Measurements from ENCODE around the gene NAV1. TPM values are rescaled to one million over a fixed set of nuclear protein-coding genes. Genes with fewer than 3 reads are reported as not detected.
"Not testable (repeated sequence)": the region's sequence is repeated elsewhere in the genome, so short reads cannot be mapped to it uniquely, and the experiment has no call there.

The NAV1 gene
- total RNA-seq, 1 experiment from 2014 or later, result 15.5 TPM

DNA sequence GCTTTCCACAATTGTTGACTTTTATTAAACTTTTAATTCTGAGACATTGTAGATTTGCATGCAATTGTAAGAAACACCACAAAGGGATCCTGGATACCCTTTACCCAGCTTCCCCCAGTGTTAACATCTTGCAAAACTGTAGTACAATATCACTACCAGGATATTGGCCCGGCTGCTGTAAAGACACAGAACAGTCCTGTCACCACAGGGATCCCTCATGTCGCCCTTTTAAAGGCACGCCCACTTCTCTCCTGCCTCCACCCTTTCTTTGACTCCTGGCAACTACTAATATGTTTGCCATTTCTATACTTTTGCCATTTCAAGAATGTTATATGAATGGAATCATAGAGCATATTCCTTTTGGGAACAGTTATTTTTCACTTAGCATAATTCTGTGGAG lies 37.0 kb downstream of the NAV1 start:
- Histone ChIP-seq H3K9me3 (replicated peaks) (no peaks in the 10 kb centered on the region), H3K36me3 (no peaks in the 10 kb centered on the region), H3K27me3 (replicated peaks) (no peaks in the 10 kb centered on the region), H3K4me1 (replicated peaks) (no peaks in the 10 kb centered on the region; the same call in 1 of the 2 replicates), H3K27ac (no peak overlapping the region), H3K4me3 (no peak overlapping the region)
- DNase-seq (ENCODE audit: low read depth in 1 of 2, low spot score in 2 of 2), result no peak

DNA sequence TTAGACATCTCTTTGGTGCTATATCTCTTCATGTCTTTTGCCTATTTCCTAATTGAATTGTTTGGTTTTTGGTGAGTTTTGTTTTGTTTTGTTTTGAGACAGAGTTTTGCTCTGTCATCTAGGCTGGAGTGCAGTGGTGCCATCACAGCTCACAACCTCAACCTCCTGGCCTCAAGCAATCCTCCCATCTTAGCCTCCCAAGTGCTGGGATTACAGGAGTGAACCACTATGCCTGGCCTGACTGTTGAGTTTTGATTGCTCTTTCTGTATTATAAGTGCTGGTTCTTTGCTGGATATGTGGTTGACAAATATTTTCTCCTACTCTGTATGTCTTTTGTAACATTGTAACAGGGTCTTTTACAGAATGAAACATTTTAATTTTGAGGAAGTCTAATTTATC lies 38.0 kb downstream of the NAV1 start:
- Histone ChIP-seq H3K4me3 (no peak overlapping the region), H3K27ac (no peak overlapping the region), H3K27me3 (replicated peaks) (no peaks in the 10 kb centered on the region), H3K36me3 (no peaks in the 10 kb centered on the region), H3K9me3 (replicated peaks) (no peaks in the 10 kb centered on the region), H3K4me1 (replicated peaks) (no peaks in the 10 kb centered on the region; the same call in 1 of the 2 replicates)
- DNase-seq (ENCODE audit: low read depth in 1 of 2, low spot score in 2 of 2), result no peak

DNA sequence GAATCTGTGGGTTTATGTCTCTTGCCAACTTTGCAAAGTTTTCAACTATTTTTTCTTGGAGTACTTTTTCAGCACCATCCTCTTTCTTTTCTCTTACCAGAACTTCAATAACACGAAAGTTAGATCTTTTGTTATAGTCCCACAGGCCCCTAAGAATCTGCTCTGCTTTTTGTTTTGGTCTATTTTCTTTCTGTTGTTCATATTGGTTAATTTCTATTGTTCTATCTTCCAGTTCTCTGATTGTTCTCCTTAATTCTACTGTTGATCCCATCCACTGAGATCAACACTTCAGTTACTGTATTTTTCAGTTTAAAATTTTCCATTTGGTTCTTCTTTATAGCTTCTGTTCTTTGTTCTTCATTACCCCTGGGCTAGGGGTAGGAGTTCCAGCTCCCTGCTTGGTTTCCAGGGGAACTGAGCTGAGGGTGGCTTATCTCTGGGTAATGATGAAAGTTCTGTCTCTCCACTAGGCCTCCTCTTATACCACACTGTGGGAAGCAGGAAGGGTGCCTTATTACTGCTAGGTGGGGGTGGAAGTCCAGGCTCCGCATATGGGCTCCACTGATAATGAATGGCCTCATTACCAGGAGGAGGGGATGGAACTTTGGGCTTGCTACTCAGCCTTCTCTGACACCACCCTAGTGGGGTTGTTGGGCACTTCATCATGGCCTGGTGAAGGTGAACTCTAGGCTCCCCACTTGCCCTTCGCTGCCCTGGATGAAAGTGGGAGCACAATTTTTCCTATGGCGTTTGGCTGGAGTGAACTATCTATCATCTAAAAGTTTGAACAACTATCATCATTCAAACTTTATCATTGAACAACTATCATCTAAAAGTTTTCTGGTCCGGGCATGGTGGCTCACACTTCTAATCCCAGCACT lies 39.3 kb downstream of the NAV1 start:
- Histone ChIP-seq H3K9me3 (replicated peaks) (no peaks in the 10 kb centered on the region), H3K27me3 (replicated peaks) (no peaks in the 10 kb centered on the region), H3K4me1 (replicated peaks) (no peaks in the 10 kb centered on the region; the same call in 1 of the 2 replicates), H3K36me3 (no peaks in the 10 kb centered on the region), H3K27ac (no peak overlapping the region), H3K4me3 (no peak overlapping the region)
- DNase-seq (ENCODE audit: low read depth in 1 of 2, low spot score in 2 of 2), result no peak

DNA sequence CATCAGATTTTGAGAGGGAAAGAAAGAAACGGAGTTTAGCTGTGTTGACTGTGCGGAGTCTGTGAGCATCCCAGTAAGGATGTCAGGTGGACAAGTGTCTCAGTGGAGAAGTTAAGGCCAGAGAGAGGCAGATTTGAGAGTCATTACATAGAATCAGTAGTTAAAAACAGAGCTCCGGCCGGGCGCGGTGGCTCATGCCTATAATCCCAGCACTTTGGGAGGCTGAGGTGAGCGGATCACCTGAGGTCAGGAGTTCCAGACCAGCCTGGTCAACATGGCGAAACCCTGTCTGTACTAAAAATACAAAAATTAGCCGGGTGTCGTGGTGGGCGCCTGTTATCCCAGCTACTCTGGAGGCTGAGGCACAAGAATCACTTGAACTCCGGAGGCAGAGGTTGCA lies 42.4 kb downstream of the NAV1 start:
- H3K27ac ChIP-seq; H3K4me3 ChIP-seq; H3K4me1 ChIP-seq (replicated peaks): not testable (repeated sequence)

DNA sequence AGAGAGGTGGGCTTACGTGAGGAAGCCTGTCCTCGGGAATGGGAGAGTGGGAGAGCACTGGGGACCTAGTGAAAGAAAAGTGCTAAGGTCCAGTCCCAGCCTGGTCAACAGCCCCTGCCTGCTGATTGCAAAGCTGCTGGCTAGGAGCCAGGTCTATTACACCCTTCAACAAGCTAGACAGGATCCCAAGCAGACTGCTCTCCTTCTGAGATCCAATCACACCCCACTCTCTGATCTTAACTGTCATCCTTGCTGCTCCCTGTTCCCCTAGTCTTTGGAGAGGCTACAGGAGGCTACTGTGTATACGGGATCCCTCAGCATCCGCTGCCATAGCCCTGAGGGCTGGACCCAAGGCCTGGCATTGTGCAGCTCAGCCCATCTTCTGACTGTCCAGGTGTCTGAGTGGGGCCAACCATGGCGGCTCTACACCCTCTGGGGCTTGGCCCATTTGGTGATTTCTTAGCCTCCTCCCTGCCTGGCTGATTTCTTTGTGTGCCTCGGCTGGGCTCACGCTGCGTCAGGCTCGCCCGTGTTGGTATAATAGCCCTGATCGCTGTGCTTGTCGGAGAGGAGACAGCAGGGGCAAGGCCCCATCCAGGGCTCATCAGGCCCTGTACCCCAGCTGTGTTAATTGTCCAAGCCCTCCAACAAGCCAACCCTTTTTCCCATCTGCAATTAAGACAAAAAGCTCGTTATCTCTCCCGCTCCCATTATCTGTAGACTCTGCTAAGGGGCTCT lies 43.9 kb downstream of the NAV1 start:
- H3K36me3 ChIP-seq, result no peaks in the 10 kb centered on the region
- DNase-seq (ENCODE audit: low read depth in 1 of 2, low spot score in 2 of 2), result no peak
- H3K27ac ChIP-seq, result no peak overlapping the region
- no peaks in the 10 kb centered on the region for H3K9me3 ChIP-seq (replicated peaks)
- H3K27me3 ChIP-seq (replicated peaks), result no peaks in the 10 kb centered on the region
- no peak overlapping the region for H3K4me3 ChIP-seq
- peaks cover 3% of the 10 kb centered on the region; the same call in 1 of the 2 replicates for H3K4me1 ChIP-seq (replicated peaks)

More for the DNA sequence above, 42.4 kb downstream of the NAV1 start:
- not testable (repeated sequence) for H3K27me3 ChIP-seq (replicated peaks); H3K36me3 ChIP-seq; H3K9me3 ChIP-seq (replicated peaks); DNase-seq (ENCODE audit: low read depth in 1 of 2, low spot score in 2 of 2)

DNA sequence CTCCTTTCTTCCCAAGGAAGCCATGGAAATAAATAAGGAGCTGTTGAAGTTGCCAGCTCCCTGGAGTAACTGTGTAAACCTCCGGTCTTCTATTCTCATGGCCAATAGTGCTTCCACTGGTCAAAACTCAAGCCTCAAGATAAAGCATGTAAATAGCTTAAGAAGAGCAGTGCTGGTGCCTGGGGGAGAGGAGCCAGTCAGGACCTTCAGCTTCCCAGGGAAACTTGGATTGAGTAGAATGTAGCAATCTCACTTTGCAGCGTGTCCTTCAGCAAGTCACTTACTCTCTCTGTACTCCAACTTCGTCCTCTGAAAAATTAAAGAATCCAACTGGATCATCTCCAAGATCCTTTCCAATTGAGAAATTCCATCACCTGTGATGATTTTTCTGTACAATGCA lies 44.7 kb downstream of the NAV1 start:
- Histone ChIP-seq H3K27me3 (replicated peaks) (no peaks in the 10 kb centered on the region), H3K4me1 (replicated peaks) (peaks cover 3% of the 10 kb centered on the region; the same call in 1 of the 2 replicates), H3K4me3 (no peak overlapping the region), H3K27ac (no peak overlapping the region), H3K36me3 (no peaks in the 10 kb centered on the region), H3K9me3 (replicated peaks) (no peaks in the 10 kb centered on the region)
- no peak for DNase-seq (ENCODE audit: low read depth in 1 of 2, low spot score in 2 of 2)

DNA sequence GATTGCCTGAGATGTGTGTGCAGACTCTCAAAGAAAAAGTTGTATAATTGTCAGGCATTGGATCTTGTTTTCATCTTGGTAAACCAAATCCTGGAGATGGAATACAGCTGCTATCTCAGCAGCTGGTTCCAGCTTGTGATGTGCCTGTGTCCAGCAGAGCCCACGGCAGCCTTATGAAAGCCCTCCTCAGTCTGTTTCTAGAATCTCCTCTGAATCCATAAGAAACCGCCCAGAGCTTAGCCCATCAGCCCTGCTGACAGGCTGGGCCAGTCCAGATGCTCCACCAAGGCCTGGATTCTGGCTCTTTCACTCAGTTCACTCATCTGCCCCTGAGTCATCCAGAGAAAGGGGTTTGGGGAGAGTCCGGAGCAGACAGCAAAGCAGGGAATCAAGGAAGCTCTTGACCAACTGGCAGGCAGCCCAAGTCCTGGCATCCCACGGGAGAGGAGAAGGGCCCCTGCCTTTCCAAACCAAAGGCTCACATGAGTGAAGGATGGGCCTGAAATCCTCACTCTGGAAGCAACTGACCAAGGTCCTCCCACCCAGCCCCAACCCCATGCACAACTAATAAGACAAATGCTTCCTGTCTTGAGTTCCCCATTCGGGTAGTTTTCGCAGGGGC lies 45.7 kb downstream of the NAV1 start:
- H3K27me3 ChIP-seq (replicated peaks), result no peaks in the 10 kb centered on the region
- 0 out of 2 replicates have a peak, but pooled peaks cover 3% of the 10 kb centered on the region for H3K4me1 ChIP-seq (replicated peaks)
- DNase-seq (ENCODE audit: low read depth in 1 of 2, low spot score in 2 of 2), result no peak
- H3K4me3 ChIP-seq, result no peak overlapping the region
- H3K9me3 ChIP-seq (replicated peaks), result no peaks in the 10 kb centered on the region
- no peaks in the 10 kb centered on the region for H3K36me3 ChIP-seq
- no peak overlapping the region for H3K27ac ChIP-seq

DNA sequence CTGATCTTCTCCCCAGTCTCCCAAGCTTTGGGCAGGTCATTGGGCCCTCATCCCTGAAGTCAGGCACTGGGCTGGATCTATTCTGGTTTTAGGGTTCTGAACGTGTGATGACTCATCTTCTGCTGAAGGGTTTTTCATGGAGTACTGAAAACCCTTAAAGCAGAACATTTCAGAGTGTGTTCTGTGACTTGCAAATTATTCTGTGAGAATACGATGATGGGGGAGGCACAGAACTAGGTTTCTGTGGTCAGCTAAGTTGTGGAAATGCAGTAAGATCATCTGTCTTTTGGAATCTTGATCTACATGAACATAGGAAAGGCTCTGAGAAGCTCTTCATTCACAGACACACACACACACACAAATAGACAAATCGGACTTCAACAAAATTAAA lies 46.2 kb downstream of the NAV1 start:
- Histone ChIP-seq H3K36me3 (no peaks in the 10 kb centered on the region), H3K4me3 (no peak overlapping the region), H3K27me3 (replicated peaks) (no peaks in the 10 kb centered on the region), H3K9me3 (replicated peaks) (no peaks in the 10 kb centered on the region), H3K4me1 (replicated peaks) (0 out of 2 replicates have a peak, but pooled peaks cover 3% of the 10 kb centered on the region), H3K27ac (no peak overlapping the region)
- no peak for DNase-seq (ENCODE audit: low read depth in 1 of 2, low spot score in 2 of 2)

DNA sequence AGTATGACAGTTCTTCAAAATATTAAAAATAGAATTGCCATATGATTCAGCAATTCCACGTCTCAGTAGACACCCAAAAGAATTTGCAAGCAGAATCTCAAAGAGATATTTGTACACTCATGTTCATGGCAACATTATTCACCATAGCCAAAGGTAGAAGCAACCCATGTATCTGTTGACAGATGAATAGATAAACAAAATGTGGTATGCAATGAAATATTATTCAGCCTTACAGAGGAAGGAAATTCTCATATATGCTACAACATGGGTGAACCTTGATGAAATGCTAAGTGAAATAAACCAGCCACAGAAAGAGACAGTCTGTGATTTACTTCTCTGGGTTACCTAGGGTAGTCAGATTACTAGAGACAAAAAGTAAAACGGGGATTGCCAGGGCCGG lies 47.0 kb downstream of the NAV1 start:
- DNase-seq (ENCODE audit: low read depth in 1 of 2, low spot score in 2 of 2), result no peak
- H3K27ac ChIP-seq, result no peak overlapping the region
- 0 out of 2 replicates have a peak, but pooled peaks cover 3% of the 10 kb centered on the region for H3K4me1 ChIP-seq (replicated peaks)
- no peaks in the 10 kb centered on the region for H3K9me3 ChIP-seq (replicated peaks)
- H3K36me3 ChIP-seq, result no peaks in the 10 kb centered on the region
- H3K4me3 ChIP-seq, result no peak overlapping the region
- H3K27me3 ChIP-seq (replicated peaks), result no peaks in the 10 kb centered on the region

DNA sequence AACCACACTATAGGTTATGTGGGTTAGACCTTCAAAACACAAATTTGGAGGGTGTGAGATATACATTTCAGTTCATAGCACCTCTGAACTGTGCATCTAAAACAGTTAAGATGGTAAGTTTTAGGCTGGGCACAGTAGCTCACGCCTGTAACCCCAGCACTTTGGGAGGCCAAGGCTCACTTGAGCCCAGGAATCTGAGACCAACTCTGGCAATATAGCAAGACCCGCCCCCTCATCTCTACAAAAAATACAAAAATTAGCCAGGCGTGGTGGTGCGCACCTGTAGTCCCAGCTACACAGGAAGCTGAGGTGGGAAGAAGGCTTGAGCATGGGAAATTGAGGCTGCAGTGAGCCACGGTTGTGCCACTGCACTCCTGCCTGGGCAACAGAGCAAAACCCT lies 47.9 kb downstream of the NAV1 start:
- DNase-seq (ENCODE audit: low read depth in 1 of 2, low spot score in 2 of 2), result no peak
- no peaks in the 10 kb centered on the region for H3K36me3 ChIP-seq
- H3K4me3 ChIP-seq, result no peak overlapping the region
- H3K27me3 ChIP-seq (replicated peaks), result no peaks in the 10 kb centered on the region
- H3K4me1 ChIP-seq (replicated peaks), result 0 out of 2 replicates have a peak, but pooled peaks cover 3% of the 10 kb centered on the region
- no peaks in the 10 kb centered on the region for H3K9me3 ChIP-seq (replicated peaks)
- H3K27ac ChIP-seq, result no peak overlapping the region

DNA sequence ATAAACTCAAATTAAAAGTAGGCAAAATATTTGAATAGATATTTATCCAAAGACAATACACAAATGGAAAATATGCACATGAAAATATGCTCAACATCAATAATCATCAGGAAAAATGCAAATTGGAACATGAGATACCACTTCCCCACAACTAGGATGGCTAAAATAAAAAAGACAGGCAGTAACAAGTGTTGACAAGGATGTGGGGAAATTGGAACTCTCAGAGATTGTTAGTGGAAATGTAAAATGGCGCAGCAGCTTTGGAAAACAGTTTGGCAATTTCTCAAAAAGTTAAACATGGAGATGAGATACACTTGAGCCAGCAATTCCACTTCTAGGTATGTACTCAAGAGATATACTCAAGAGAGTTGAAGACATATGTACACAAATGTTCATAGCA lies 48.8 kb downstream of the NAV1 start:
- DNase-seq (ENCODE audit: low read depth in 1 of 2, low spot score in 2 of 2), result no peak
- Histone ChIP-seq H3K27me3 (replicated peaks) (no peaks in the 10 kb centered on the region), H3K36me3 (no peaks in the 10 kb centered on the region), H3K4me3 (no peak overlapping the region), H3K4me1 (replicated peaks) (peaks cover 8% of the 10 kb centered on the region), H3K9me3 (replicated peaks) (no peaks in the 10 kb centered on the region), H3K27ac (no peak overlapping the region)
